Memory B cell (primary cell): Measurements from ENCODE around the gene PLXDC2.

ENCODE experiments used
- ATAC-seq: fragments of 150-1000 bp; cut with Tn5 transposase; 2 replicates; pipeline ENCODE4 v1.10.0; 2021; ENCODE audit warnings: low read depth, mild to moderate bottlenecking, moderate library complexity
- DNase-seq, 2 donors: peaks; one replicate each; pipeline ENCODE4 v3.0.0; 2022; ENCODE audit warnings: low spot score in 2 of 2
- H3K27ac Mint-ChIP-seq: one replicate; pipeline ENCODE4 v1.8.0; 2022; ENCODE audit warnings: mild to moderate bottlenecking, moderate library complexity, mixed read lengths
- H3K27me3 Mint-ChIP-seq: one replicate; pipeline ENCODE4 v1.8.0; 2022; ENCODE audit warnings: mixed read lengths
- H3K36me3 Mint-ChIP-seq: one replicate; pipeline ENCODE4 v1.8.0; 2022; ENCODE audit warnings: mild to moderate bottlenecking, mixed read lengths
- H3K4me1 Mint-ChIP-seq: one replicate; pipeline ENCODE4 v1.8.0; 2022; ENCODE audit warnings: mixed read lengths
- H3K4me3 Mint-ChIP-seq: one replicate; pipeline ENCODE4 v1.8.0; 2022; ENCODE audit warnings: mild to moderate bottlenecking, moderate library complexity, mixed read lengths
- H3K9me3 Mint-ChIP-seq: one replicate; pipeline ENCODE4 v1.8.0; 2022; ENCODE audit warnings: mixed read lengths

Gene PLXDC2

DNA sequence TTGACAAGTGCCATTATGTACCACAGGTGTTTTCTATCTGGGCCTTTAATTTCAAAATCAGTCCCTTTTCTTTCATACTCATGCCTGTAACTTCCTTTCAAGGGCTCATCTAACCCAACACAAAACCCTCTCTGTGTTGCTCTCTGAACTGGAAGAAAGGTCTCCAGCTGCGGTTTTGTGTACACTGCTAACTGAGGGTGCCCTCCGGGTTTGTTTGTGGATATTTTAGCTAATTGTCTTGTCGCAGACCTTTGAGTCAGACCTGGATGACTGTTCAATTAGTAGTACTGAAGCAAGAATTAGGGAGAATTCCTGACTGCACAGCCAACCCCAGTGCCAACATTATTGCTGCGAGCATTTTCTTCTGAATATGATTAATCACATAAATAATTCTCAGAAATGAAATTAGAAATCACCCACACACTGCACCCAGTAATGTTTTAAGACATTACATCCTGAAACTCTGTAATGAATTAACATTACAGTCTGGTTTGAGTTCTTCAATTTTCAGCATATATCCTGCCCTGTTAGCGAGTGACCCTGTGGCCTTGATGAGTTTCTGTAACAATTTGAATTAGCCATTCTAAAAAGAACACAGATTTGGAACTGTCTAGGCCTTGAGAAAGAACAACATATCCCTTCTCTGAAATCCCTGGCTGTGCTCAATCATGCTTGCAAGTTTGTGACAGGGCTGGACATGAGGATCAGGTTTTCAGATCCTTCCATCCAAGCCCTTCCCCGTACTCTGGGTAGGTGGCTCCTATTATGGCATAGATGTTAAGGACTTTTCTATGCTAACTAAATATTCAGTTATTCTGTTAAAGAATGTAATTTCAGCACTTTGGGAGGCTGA, 460.1 kb downstream of the PLXDC2 start:
- no peak for ATAC-seq
- Mint-ChIP-seq H3K9me3 (peaks cover 3% of the 10 kb centered on the region), H3K4me1 (no peaks in the 10 kb centered on the region), H3K4me3 (no peak overlapping the region), H3K36me3 (no peaks in the 10 kb centered on the region), H3K27me3 (no peaks in the 10 kb centered on the region), H3K27ac (no peak overlapping the region)
- DNase-seq = no peak

DNA sequence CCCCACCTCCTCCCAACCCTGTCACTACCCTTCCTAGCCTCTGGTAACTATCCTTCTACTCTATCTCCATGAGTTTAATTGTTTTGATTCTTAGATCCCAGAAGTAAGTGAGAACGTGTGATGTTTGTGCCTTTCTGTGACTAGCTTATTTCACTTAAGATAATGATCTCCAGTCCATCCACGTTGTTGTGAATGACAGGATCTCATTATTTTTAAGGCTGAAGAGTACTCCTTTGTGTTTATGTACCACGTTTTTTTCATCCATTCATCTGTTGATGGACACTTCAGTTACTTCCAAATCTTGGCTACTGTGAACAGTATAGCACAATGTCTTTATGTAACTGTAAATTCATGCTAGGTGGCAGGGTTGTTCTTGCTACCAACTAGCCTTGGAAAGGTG, 461.6 kb downstream of the PLXDC2 start:
- Mint-ChIP-seq H3K4me1 (no peaks in the 10 kb centered on the region), H3K4me3 (no peak overlapping the region), H3K27me3 (no peaks in the 10 kb centered on the region), H3K27ac (no peak overlapping the region), H3K9me3 (peaks cover 3% of the 10 kb centered on the region), H3K36me3 (no peaks in the 10 kb centered on the region)
- no peak for ATAC-seq
- no peak for DNase-seq

DNA sequence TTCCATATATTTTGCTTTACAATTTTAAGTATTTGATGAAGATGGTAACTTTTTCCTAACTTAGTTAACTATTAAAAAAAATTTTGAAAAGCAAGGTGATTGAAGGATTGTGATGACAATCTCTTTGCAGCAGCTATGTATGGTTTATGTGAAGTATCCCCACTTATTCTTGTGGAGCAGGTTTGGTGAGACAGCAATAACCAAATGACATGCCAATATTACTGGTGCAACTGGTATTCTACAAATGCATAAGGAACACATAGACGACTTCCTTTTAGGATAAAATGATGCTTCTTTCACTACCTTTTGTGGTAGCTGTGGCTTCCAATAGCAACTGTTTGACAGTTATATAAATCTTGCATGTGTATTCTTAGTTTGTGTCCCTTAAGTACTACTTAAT, 465.3 kb downstream of the PLXDC2 start:
- ATAC-seq (no peak), DNase-seq (no peak)
- H3K36me3 Mint-ChIP-seq = no peaks in the 10 kb centered on the region
- no peak overlapping the region for H3K4me3 Mint-ChIP-seq
- H3K4me1 Mint-ChIP-seq = no peaks in the 10 kb centered on the region
- H3K9me3 Mint-ChIP-seq = no peaks in the 10 kb centered on the region
- no peak overlapping the region for H3K27ac Mint-ChIP-seq
- H3K27me3 Mint-ChIP-seq = no peaks in the 10 kb centered on the region

- H3K4me3 Mint-ChIP-seq = no peak overlapping the region
- no peaks in the 10 kb centered on the region for H3K36me3 Mint-ChIP-seq
- no peaks in the 10 kb centered on the region for H3K4me1 Mint-ChIP-seq
- no peak overlapping the region for H3K27ac Mint-ChIP-seq
- DNase-seq (no peak), ATAC-seq (no peak)
- no peaks in the 10 kb centered on the region for H3K27me3 Mint-ChIP-seq
- peaks cover 2% of the 10 kb centered on the region for H3K9me3 Mint-ChIP-seq
Observed at GRCh38 chr10:20287586-20287985, 471.4 kb downstream of the PLXDC2 start.

- no peaks in the 10 kb centered on the region for H3K36me3 Mint-ChIP-seq
- DNase-seq (no peak), ATAC-seq (no peak)
- H3K27ac Mint-ChIP-seq = no peak overlapping the region
- H3K4me1 Mint-ChIP-seq = no peaks in the 10 kb centered on the region
- no peaks in the 10 kb centered on the region for H3K27me3 Mint-ChIP-seq
- H3K4me3 Mint-ChIP-seq = no peak overlapping the region
- H3K9me3 Mint-ChIP-seq = peaks cover 2% of the 10 kb centered on the region
Observed at GRCh38 chr10:20288060-20288459, 471.8 kb downstream of the PLXDC2 start.

GRCh38 chr10:20289070-20289828, 473.0 kb downstream of the PLXDC2 start:
- DNase-seq (no peak), ATAC-seq (no peak)
- H3K27ac Mint-ChIP-seq = no peak overlapping the region
- no peaks in the 10 kb centered on the region for H3K27me3 Mint-ChIP-seq
- H3K4me1 Mint-ChIP-seq = no peaks in the 10 kb centered on the region
- H3K4me3 Mint-ChIP-seq = no peak overlapping the region
- no peaks in the 10 kb centered on the region for H3K36me3 Mint-ChIP-seq
- peaks cover 4% of the 10 kb centered on the region for H3K9me3 Mint-ChIP-seq

DNA sequence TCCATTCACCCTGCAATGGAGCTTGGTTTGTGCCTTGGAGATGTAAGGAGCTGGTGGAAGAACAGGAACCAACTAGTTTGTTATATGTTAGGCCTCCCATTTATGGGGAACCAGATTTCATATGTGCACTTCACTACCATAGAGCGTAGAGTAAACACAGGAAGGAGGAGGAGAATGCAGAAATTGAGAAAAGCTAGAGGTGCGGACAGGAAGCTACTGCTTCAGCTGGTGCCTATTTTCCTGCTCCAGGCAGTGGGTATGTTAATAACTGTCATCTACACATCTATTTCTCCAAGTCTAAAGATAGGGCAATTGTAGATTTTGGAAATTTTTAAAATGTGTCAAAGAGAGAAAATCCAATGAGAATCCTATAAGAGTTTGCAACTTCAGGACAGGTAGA, 482.2 kb downstream of the PLXDC2 start:
- Mint-ChIP-seq H3K27me3 (no peaks in the 10 kb centered on the region), H3K27ac (no peak overlapping the region), H3K36me3 (no peaks in the 10 kb centered on the region), H3K9me3 (peaks cover 6% of the 10 kb centered on the region), H3K4me1 (no peaks in the 10 kb centered on the region), H3K4me3 (no peak overlapping the region)
- no peak for DNase-seq
- no peak for ATAC-seq

DNA sequence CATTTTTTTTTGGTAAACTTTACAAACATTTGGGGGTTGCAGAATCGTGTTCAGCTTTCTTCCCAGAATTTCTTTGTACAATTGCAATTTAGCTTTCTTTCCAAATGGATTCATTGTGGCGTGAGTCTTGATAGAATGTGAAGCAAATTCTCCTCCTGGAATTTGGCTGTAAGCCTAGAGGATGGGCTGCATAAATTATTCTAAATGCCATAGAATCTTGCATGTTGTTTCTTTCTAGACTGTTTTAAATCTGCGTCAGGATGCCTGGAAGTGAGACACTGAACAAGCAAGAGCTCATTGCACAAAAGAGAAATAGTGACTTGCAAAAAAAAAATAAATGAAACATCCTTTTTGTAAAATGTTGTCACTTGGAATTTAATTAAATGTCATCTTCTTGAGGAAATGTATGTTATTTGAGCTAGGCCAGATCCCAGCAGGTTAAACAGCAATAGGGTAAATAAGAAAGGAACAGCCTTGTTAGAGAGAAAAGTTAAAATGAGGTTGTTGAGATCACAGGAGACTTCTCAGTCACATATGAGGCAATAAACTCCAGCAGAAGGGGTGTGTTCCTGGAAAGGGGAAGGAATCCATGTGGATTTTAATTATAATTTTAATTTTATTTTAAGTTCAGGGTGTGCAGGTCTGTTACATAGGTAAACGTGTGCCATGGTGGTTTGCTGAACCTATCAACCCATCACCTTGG, 483.0 kb downstream of the PLXDC2 start:
- Mint-ChIP-seq H3K27ac (no peak overlapping the region), H3K36me3 (no peaks in the 10 kb centered on the region), H3K4me3 (no peak overlapping the region), H3K27me3 (no peaks in the 10 kb centered on the region), H3K4me1 (no peaks in the 10 kb centered on the region), H3K9me3 (peaks cover 4% of the 10 kb centered on the region)
- no peak for DNase-seq
- no peak for ATAC-seq

DNA sequence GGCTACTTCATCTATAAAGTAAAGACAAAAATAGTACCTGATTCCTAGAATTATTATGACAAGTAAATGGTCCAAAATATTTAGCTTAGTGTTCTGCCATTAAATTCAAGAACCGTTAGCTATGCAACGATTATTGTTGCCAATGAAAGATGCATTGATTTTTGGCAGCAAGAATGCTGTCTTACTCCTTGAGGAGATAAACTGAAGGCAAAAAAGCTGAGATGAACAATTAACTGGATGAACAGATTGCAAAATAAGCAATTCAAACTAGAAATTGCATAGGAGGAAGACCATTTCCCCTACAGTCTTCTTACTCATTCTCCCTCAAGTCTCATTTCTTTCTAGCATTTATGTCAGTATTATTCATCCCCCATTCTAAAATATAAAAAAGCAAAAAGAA, 484.5 kb downstream of the PLXDC2 start:
- Mint-ChIP-seq H3K4me1 (no peaks in the 10 kb centered on the region), H3K4me3 (no peak overlapping the region)
- no peak for ATAC-seq

GRCh38 chr10:20302033-20302432, 485.8 kb downstream of the PLXDC2 start:
- no peaks in the 10 kb centered on the region for H3K9me3 Mint-ChIP-seq
- no peaks in the 10 kb centered on the region for H3K27me3 Mint-ChIP-seq
- ATAC-seq (no peak), DNase-seq (no peak)
- H3K27ac Mint-ChIP-seq = no peak overlapping the region
- no peaks in the 10 kb centered on the region for H3K36me3 Mint-ChIP-seq
- H3K4me3 Mint-ChIP-seq = no peak overlapping the region
- no peaks in the 10 kb centered on the region for H3K4me1 Mint-ChIP-seq

More for the DNA sequence above, 484.5 kb downstream of the PLXDC2 start:
- H3K36me3 Mint-ChIP-seq = no peaks in the 10 kb centered on the region
- no peak for DNase-seq
- no peaks in the 10 kb centered on the region for H3K9me3 Mint-ChIP-seq
- H3K27ac Mint-ChIP-seq = no peak overlapping the region
- no peaks in the 10 kb centered on the region for H3K27me3 Mint-ChIP-seq

DNA sequence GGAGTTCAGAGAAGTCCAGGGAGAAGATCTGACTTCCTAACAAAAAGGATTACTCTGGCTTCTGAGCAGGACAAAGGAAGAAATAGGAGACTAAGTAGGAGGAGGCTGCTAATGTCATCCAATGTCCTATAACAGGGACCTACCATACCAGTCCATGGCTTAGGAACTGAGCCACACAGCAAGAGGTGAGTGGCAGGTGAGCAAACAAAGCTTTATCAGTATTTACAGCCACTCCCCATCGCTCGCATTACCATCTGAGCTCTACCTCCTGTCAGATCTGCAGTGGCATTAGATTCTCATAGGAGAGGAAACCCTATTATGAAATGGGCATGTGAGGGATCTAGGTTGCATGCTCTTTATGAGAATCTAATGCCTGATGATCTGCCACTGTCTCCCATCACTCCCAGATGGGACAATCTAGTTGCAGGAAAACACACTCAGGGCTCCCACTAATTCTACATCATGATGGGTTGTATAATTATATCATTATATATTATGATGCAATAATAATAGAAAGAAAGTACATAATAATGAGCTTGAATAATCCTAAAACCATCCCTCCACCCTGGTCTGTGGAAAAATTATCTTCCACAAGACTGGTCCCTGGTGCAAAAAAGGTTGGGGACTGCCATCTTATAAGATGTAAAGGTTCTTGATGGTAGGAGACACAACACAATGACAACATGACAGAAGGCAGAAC, 487.4 kb downstream of the PLXDC2 start:
- Mint-ChIP-seq H3K4me3 (no peak overlapping the region), H3K36me3 (no peaks in the 10 kb centered on the region), H3K27me3 (no peaks in the 10 kb centered on the region), H3K4me1 (no peaks in the 10 kb centered on the region), H3K27ac (no peak overlapping the region), H3K9me3 (peaks cover 2% of the 10 kb centered on the region)
- no peak for ATAC-seq
- no peak for DNase-seq

GRCh38 chr10:20313665-20314064, 497.4 kb downstream of the PLXDC2 start:
- no peak overlapping the region for H3K4me3 Mint-ChIP-seq
- peaks cover 15% of the 10 kb centered on the region for H3K9me3 Mint-ChIP-seq
- H3K4me1 Mint-ChIP-seq = no peaks in the 10 kb centered on the region
- H3K27me3 Mint-ChIP-seq = no peaks in the 10 kb centered on the region
- H3K27ac Mint-ChIP-seq = no peak overlapping the region
- DNase-seq (no peak), ATAC-seq (no peak)
- no peaks in the 10 kb centered on the region for H3K36me3 Mint-ChIP-seq

DNA sequence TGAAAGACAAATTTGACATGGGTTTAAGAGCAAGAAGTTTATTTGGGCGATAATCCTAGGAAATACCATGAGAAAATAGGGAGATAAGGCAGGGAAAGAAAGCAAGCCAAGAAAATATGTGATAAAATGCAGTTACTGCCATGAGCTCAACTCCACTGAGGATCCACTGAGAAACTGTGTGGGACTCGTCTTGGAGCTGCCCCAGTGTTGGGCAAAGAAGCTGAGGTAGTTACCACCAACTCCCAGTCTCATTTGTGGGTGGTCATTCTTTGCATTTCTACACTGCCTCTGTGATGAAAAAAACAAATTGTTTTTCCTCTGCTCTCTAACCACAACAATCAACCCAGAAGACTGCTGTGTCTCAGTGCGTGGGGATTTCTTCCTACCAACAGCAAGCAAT, 498.2 kb downstream of the PLXDC2 start:
- H3K4me1 Mint-ChIP-seq = no peaks in the 10 kb centered on the region
- H3K4me3 Mint-ChIP-seq = no peak overlapping the region
- DNase-seq (no peak), ATAC-seq (no peak)
- H3K27me3 Mint-ChIP-seq = no peaks in the 10 kb centered on the region
- no peak overlapping the region for H3K27ac Mint-ChIP-seq
- H3K36me3 Mint-ChIP-seq = no peaks in the 10 kb centered on the region
- peaks cover 13% of the 10 kb centered on the region for H3K9me3 Mint-ChIP-seq

DNA sequence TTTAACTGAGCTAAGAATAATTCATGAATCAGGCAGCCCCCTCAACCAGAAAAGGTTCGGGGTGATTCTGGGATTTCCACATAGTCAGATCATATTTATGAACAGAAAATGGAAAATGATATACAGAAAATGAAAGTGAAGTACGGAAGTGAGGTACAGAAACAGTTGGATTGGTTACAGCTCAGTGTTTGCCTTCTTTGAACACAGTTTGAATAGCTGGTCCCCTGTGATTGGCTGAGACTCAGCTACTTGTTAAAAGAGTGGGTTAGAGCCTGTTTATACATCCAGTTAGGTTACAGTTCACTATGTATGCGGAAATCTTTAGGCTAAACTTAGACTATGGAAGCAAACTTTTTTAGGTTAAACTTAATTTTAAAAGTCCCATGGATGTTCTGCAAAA, 511.7 kb downstream of the PLXDC2 start:
- Mint-ChIP-seq H3K9me3 (peaks cover 3% of the 10 kb centered on the region), H3K36me3 (no peaks in the 10 kb centered on the region), H3K27me3 (no peaks in the 10 kb centered on the region), H3K4me3 (no peak overlapping the region), H3K27ac (no peak overlapping the region), H3K4me1 (no peaks in the 10 kb centered on the region)
- DNase-seq = no peak
- no peak for ATAC-seq
